Measurements from ENCODE around the gene LRRC74B.
"Not testable (repeated sequence)": the region's sequence is repeated elsewhere in the genome, so short reads cannot be mapped to it uniquely, and the experiment has no call there.

LRRC74B gene

GRCh38 chr22:21032037-21032867, 13.5 kb upstream of the LRRC74B start, which contains the start of gene SLC7A4:
Gene SLC7A4, minus strand, starts transcription at chr22:21032561. Its CDS starts 749 bp downstream, at chr22:21031812.
- no peak for DNase-seq

GRCh38 chr22:21032868-21033688, 12.7 kb upstream of the LRRC74B start:
- DNase-seq, result no peak

- no peak for DNase-seq
Observed at GRCh38 chr22:21033895-21034294, 11.9 kb upstream of the LRRC74B start.

DNA sequence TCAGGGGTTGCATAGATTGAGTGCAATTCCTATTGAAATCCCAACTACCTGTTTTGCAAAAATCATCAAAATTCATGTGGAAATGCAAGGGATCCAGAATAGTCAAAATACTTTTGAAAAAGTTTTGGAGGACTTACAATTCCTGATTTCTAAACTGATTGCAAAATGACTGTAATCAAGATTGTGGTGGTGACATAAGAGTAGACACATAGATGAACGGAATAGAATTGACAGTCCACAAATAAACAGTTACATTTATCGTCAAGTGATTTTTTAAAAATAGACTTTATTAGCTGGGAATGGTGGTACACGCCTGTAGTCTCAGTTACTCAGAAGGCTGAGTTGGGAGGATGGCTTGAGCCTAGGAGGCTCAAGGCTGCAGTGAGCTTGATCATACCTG, 10.8 kb upstream of the LRRC74B start:
- DNase-seq, result no peak

- no peak for DNase-seq
Observed at GRCh38 chr22:21038405-21038804, 7.3 kb upstream of the LRRC74B start.

DNA sequence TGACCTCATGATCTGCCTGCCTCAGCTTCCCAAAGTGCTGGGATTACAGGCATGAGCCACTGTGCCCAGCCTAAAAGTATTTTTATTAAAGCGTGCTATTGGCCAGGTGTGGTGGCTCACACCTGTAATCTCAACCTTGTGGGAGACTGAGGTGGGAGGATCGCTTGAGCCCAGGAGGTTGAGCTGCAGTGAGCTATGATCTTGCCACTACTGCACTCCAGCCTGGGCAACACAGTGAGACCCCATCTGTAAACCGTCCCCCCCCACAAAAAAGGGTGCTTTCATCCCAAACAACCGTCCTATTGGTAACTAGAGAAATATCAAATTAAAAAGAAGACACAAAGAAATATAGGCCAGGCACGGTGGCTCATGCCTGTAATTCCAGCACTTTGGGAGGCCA, 6.6 kb upstream of the LRRC74B start:
- DNase-seq, result not testable (repeated sequence)

DNA sequence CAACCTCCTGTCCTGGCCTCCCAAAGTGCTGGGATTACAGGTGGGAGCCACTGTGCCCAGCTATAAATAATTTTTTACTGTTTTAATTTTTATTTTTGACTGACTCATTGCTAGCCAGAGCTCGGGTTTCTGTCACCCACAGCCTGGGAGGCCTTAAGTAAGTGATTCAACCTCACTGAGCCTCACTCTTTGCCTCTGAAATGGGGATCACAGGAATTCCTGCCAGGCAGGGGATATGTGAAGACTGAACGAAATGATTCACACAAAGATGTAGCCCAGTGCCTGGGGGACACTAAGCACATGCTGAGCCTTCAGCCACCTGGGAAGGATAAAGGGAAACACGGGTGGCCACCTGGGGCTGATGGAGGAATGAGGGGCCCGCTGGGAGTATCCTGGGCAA, 3.8 kb upstream of the LRRC74B start:
- DNase-seq, result no peak

GRCh38 chr22:21042978-21043859, 2.5 kb upstream of the LRRC74B start:
- no peak for DNase-seq

DNA sequence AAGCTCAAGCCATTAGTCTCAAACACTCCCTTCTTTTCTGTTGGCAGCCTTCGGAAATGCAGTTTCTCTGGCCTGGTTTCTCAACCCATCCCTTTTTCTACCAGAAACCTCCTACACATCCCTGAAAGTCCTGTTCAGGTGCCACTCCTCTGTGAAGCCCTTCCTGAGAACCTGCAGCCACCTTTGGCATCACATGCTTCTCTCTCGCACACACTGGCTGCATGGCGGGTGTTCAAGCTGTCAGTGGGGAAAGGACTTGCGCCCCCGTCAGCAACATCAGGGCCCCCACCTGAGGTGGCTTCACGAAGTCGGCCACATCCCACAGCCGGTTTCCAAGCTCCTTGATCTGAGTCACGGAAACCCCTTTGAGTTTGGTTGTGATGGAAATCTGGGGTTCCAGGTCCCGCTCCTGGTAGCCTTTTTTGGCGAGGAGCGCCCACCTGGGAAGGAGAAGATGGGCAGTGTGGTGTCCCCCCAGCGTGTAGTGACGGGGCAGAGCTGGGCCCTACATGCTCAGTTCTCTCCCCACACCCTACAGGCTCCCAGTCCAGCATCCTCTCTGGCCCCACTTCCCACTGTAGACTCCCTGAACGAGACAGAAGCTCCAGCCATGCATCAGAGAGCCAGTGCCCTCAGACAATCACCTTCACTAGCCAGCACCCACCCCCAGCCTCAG, 1.7 kb upstream of the LRRC74B start:
- no peak for DNase-seq

GRCh38 chr22:21044931-21045584, 688 bp upstream of the LRRC74B start:
- DNase-seq, result no peak

DNA sequence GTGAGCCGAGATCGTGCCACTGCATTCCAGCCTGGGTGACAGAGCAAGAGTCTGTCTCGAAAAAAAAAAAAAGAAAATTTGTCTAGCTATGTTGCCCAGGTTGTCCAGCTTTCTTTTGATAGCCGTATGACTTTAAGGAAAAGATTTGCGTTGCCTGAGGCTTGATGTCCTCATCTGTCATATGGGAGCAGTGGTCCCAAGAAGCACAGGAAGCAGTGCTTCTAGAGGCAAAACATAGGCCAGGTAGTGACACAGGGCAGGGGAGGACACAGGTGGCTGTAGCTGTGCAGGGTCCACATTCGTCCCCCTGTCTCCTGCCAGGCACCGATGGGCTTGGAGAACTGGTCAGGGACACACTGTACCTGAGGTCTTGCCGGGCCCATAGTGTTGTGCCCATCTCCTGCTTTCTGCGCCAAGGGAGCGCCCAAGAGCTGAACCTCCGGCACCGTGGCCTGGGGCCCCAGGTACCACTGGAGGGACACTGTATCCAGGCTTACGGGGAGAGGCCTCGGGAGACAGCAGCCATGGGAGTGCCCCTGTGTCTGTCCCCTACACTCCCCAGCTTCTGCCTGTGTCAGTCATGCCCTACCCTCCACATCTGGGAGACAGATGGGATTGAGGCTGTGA, 1.4 kb downstream of the LRRC74B start:
- DNase-seq, result no peak

GRCh38 chr22:21047730-21048129, 2.0 kb downstream of the LRRC74B start:
- no peak for DNase-seq

DNA sequence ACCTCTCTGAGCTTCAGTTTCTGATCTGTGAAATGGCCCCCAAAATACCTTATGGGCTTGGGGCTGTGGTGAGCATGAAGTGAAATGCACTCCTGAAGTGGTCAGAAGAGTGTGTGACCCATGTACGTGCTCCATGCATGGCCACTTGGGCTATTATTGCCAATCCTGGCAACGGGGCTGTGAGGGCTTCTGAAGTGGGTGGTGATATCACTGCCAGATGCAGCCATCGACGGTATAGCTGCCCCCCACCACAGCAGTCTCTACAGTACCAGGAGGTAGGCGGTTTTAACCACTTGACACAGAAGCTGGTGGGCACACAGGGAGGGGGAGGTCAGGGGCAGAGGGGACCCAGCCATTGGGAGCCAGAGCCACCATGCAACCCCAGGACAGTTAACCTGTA, 2.7 kb downstream of the LRRC74B start:
- not testable (repeated sequence) for DNase-seq

GRCh38 chr22:21048965-21049364, 3.2 kb downstream of the LRRC74B start:
- DNase-seq, result not testable (repeated sequence)

DNA sequence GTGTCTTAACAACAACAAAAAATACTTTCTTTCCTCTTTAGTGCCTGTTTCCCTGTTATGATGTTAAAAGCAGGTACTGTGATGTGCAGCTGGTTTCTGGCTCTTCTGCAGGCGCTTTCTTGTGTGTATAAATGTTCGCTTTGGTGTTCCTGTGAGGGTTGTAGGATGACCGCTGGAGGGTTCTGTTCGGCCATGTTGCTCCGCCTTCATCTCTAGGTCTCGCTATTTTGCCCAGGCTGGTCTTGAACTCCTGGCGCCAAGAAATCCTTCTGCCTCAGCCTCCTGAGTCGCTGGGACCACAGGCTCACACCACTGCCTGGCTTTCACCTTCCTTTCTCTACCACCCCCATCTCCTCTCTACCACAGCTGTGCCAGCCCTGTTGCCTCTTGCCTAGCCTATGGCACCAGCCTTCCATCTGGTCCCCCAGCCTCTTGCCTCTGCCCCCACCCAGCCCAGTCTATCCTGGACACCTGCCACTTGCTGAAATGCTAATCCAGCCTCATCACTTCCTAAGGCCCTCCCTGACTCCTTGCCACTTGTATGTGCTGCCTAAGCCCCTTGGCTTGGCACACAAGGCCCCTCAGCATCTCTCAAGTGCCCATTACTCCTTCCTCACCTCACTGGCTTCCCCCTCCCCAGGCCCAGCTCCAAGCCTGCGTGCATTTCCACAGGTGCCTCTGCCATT, 5.5 kb downstream of the LRRC74B start:
- no peak for DNase-seq

- DNase-seq, result no peak
Observed at GRCh38 chr22:21051831-21052400, 6.2 kb downstream of the LRRC74B start.

DNA sequence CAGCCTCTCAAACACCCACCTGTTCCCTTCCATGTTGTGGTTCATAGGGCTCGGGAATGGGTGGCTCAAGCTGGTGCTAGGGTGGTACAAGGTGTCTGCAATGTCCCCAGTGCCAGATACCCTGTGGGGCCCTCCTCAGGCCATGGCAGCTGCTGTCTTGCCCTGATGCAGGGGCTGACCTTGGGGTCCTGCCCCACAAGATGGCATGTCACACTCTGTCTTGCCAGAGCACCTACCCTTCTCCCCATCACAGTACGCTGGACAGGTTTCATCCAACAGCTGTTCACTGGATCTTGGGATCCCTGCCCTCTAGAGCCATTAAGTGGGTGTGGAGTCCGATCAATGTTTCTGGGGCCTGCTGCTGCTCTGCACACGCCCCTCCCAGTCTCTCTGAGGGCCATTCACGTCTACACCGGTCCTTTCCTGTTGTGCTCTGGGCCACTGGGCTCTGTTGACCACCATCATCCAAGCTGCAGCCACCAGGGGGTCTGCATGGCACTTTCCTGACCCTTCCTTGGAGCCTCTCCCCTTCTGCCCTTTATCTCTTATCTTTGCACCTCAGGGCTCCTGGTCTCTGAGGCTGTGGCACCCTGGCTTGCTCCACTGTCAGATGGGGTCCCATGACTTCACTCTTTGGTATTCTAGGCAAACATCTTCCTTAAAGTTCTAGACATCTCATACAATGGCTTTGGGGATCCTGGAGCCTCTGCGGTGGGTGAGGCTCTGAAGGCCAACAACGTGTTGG, 7.1 kb downstream of the LRRC74B start:
- no peak for DNase-seq

DNA sequence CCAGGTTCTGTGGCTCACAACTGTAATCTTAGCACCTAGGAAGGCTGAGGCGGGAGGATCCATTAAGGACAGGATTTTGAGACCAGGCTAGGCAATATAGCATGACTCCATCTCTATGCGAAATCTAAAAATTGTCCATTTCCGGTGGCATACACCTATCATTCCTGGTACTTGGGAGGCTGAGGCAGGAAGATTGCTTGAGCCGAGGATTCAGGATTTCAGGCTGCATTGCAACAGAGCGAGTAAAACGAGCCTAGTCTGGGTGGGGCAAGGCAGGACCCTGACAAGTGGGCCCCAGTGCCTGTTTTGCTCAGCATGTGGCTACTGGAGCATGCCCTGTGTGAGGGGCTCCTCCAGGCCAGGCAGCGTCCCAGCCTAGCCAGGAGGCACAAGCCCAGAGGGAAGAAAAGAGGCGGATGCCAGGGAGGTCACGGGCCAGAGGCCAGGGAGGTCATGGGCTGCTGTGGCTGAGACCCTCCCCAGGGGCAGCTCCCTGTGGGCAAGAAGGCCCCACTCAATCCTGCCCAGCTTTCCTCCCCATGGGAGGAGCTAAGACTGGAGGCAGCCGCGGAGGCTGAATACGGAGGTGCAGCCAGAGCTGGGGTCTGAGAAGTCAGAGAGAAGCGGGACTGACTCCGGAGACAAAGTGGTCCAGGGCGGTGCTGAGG, 8.4 kb downstream of the LRRC74B start:
- DNase-seq, result no peak

All from activated CD4-positive, alpha-beta T cell treated with anti-CD3 and anti-CD28 coated beads, Interleukin-2, amount 50 U/mL, for 4 hours (primary cell).